Coronary artery (tissue), 2 donors: ENCODE data around the gene PTRH2.

Source experiments
- DNase-seq: peaks from one replicate; pipeline ENCODE4 v3.0.0-alpha.2; 2017; ENCODE audit warnings: low spot score
- H3K27ac ChIP-seq, 2 donors: fragments of 200-600 bp; sonication (generic); one replicate each; pipeline ENCODE4 v1.5.1; 2016 to 2019
- H3K4me3 ChIP-seq: fragments of 200-600 bp; sonication (generic); 2 replicates; pipeline ENCODE4 v1.5.1; 2016; ENCODE audit warnings: mild to moderate bottlenecking, moderate library complexity
- CTCF ChIP-seq: fragments of 200-600 bp; sonication (generic); IDR thresholded peaks from one replicate; pipeline ENCODE4 v1.5.1; 2019; ENCODE audit warnings: antibody characterized with exemption

The PTRH2 gene

GRCh38 chr17:59733697-59734096, 26.5 kb upstream of the PTRH2 start:
- Histone ChIP-seq H3K27ac (no peak overlapping the region), H3K4me3 (no peak overlapping the region)
- TF ChIP-seq CTCF = no peak
- no peak for DNase-seq

GRCh38 chr17:59730268-59730834, 23.1 kb upstream of the PTRH2 start:
- DNase-seq = no peak
- no peak for TF ChIP-seq CTCF
- Histone ChIP-seq H3K4me3 (no peak overlapping the region), H3K27ac (no peak overlapping the region)

- no peak overlapping the region for H3K4me3 ChIP-seq
- no peak for TF ChIP-seq CTCF
- DNase-seq = no peak
- H3K27ac ChIP-seq = no peak overlapping the region
These were observed 20.7 kb upstream of the PTRH2 start for GRCh38 chr17:59727817-59728533.

GRCh38 chr17:59725691-59726090, 18.5 kb upstream of the PTRH2 start:
- TF ChIP-seq CTCF = no peak
- H3K4me3 ChIP-seq = no peak overlapping the region
- no peak for DNase-seq
- peak overlapping the region in 1 of 2 donors; percentile 44 for H3K27ac ChIP-seq

GRCh38 chr17:59723607-59724006, 16.4 kb upstream of the PTRH2 start:
- Histone ChIP-seq H3K4me3 (no peak overlapping the region), H3K27ac (peak overlapping the region in 1 of 2 donors; percentile 12)
- no peak for TF ChIP-seq CTCF
- no peak for DNase-seq

GRCh38 chr17:59723041-59723440, 15.8 kb upstream of the PTRH2 start:
- Histone ChIP-seq H3K27ac (no peak overlapping the region), H3K4me3 (no peak overlapping the region)
- no peak for TF ChIP-seq CTCF
- no peak for DNase-seq

- no peak overlapping the region for H3K27ac ChIP-seq
- no peak for TF ChIP-seq CTCF
- H3K4me3 ChIP-seq = no peak overlapping the region
- no peak for DNase-seq
These were observed 15.4 kb upstream of the PTRH2 start for GRCh38 chr17:59722623-59723022.
